Urothelium cell line (cell line): Measurements from ENCODE around the gene UCKL1.
"Not testable (repeated sequence)": the region's sequence is repeated elsewhere in the genome, so short reads cannot be mapped to it uniquely, and the experiment has no call there.

Source experiments
- DNase-seq: peaks from one replicate; pipeline ENCODE4 v3.0.0; 2011; ENCODE audit warnings: low spot score, mixed read lengths
- FAIRE-seq: peaks from 2 replicates; lab custom pipeline; 2011; peaks lifted over from hg19 to GRCh38; lab: Jason Lieb, UNC

The UCKL1 gene

GRCh38 chr20:63960654-63961621 is 4.7 kb upstream of the UCKL1 start:
- not testable (repeated sequence) for FAIRE-seq, DNase-seq

- FAIRE-seq: no peak
These were observed 3.5 kb upstream of the UCKL1 start for GRCh38 chr20:63959699-63960075.

GRCh38 chr20:63958964-63959698 is 2.9 kb upstream of the UCKL1 start:
- DNase-seq (no peak), FAIRE-seq (no peak)

More at GRCh38 chr20:63959699-63960075, 3.5 kb upstream of the UCKL1 start:
- no peak for DNase-seq

- DNase-seq (no peak), FAIRE-seq (no peak)
These were observed 2.3 kb upstream of the UCKL1 start for GRCh38 chr20:63958471-63958870.

GRCh38 chr20:63957690-63958441 is 1.6 kb upstream of the UCKL1 start:
- no peak for FAIRE-seq
- peak; percentile 25 for DNase-seq

GRCh38 chr20:63957004-63957689 is 931 bp upstream of the UCKL1 start:
- FAIRE-seq (no peak), DNase-seq (peak; percentile 79)

GRCh38 chr20:63956664-63957003 is 418 bp upstream of the UCKL1 start:
- DNase-seq (no peak), FAIRE-seq (no peak)

GRCh38 chr20:63955281-63955826 is 862 bp downstream of the UCKL1 start:
- DNase-seq: peak; percentile 49
- FAIRE-seq: no peak

GRCh38 chr20:63953764-63954429 is 2.3 kb downstream of the UCKL1 start:
- DNase-seq (no peak), FAIRE-seq (no peak)

- DNase-seq: no peak
- FAIRE-seq: no peak
These were observed 3.4 kb downstream of the UCKL1 start for GRCh38 chr20:63952769-63953168.

- DNase-seq (no peak), FAIRE-seq (no peak)
These were observed 4.0 kb downstream of the UCKL1 start for GRCh38 chr20:63952210-63952535.

- FAIRE-seq (no peak), DNase-seq (no peak)
These were observed 4.6 kb downstream of the UCKL1 start for GRCh38 chr20:63951398-63952209.

- FAIRE-seq (no peak), DNase-seq (no peak)
These were observed 5.4 kb downstream of the UCKL1 start for GRCh38 chr20:63950701-63951397.

- FAIRE-seq: no peak
- DNase-seq: no peak
These were observed 8.4 kb downstream of the UCKL1 start for GRCh38 chr20:63947638-63948456.

GRCh38 chr20:63946986-63947637 is 9.1 kb downstream of the UCKL1 start:
- DNase-seq (no peak), FAIRE-seq (no peak)

GRCh38 chr20:63945921-63946920 is 10.0 kb downstream of the UCKL1 start:
- DNase-seq (no peak), FAIRE-seq (no peak)
